IMR-90 (cell line): Measurements from ENCODE around the gene TRAPPC4. TPM values are rescaled to one million over a fixed set of nuclear protein-coding genes. Genes with fewer than 3 reads are reported as not detected.

Experiments
- ATAC-seq: fragments of 200-7000 bp; cut with Tn5 transposase; 2 replicates; pipeline ENCODE4 v1.9.1; 2020; ENCODE audit warnings: low read depth, mild to moderate bottlenecking, moderate library complexity
- BruUV-seq: library from RNA; stranded (reverse); fragments of 400-500 nt; replicated peaks from 2 replicates; lab custom pipeline; 2021; lab: Mats Ljungman, UMichigan
- CTCF ChIA-PET: fragments of 300-600 bp; formaldehyde crosslinking; extraction: SDS; loops from one replicate; lab custom pipeline; 2021; ENCODE audit warnings: antibody characterized with exemption; lab: Yijun Ruan, JAX
- POLR2A ChIA-PET: fragments of 300-600 bp; sonication (Branson Sonifier 250); formaldehyde crosslinking; loops from one replicate; lab custom pipeline; 2022; ENCODE audit warnings: antibody characterized with exemption; ENCODE audit not compliant: unreplicated experiment; lab: Charles Lee
- DNase-seq: peaks from one replicate; pipeline ENCODE4 v3.0.0; 2013
- H2AFZ ChIP-seq: replicated peaks from 2 replicates; pipeline ENCODE3; 2013; ENCODE audit warnings: low read length, mild to moderate bottlenecking; ENCODE audit not compliant: poor library complexity
- H2AK5ac ChIP-seq: 2 replicates; pipeline ENCODE4 v1.6.1; 2013; ENCODE audit warnings: low read depth, low read length, inconsistent platforms
- H2AK9ac ChIP-seq: replicated peaks from 2 replicates; pipeline ENCODE3; 2013; ENCODE audit warnings: mild to moderate bottlenecking, low read depth, low read length, moderate library complexity; ENCODE audit not compliant: poor library complexity
- H2BK120ac ChIP-seq: 2 replicates; pipeline ENCODE4 v1.6.1; 2013; ENCODE audit warnings: low read depth, low read length, inconsistent platforms
- H2BK15ac ChIP-seq: 3 replicates; pipeline ENCODE4 v1.6.1; 2013; ENCODE audit warnings: low read depth, low read length, inconsistent platforms
- H2BK20ac ChIP-seq: 2 replicates; pipeline ENCODE4 v1.6.1; 2013; ENCODE audit warnings: low read depth, mild to moderate bottlenecking, inconsistent platforms, low read length, moderate library complexity
- H2BK5ac ChIP-seq: 2 replicates; pipeline ENCODE4 v1.6.1; 2013; ENCODE audit warnings: mild to moderate bottlenecking, low read depth, low read length, inconsistent platforms; ENCODE audit not compliant: poor library complexity, severe bottlenecking
- H3K14ac ChIP-seq: replicated peaks from 2 replicates; pipeline ENCODE4 v1.6.1; 2013; ENCODE audit warnings: low read depth, low read length, inconsistent platforms
- H3K18ac ChIP-seq: 2 replicates; pipeline ENCODE4 v1.6.1; 2013; ENCODE audit warnings: low read depth, low read length, control low read depth
- H3K23ac ChIP-seq: 2 replicates; pipeline ENCODE4 v1.6.1; 2013; ENCODE audit warnings: low read depth, low read length, inconsistent platforms
- H3K27ac ChIP-seq: 2 replicates; pipeline ENCODE4 v1.5.1; 2013; ENCODE audit warnings: mild to moderate bottlenecking, control low read depth, low read length; ENCODE audit not compliant: insufficient read depth
- H3K27me3 ChIP-seq: 2 replicates; pipeline ENCODE4 v1.6.1; 2013; ENCODE audit warnings: low read length; ENCODE audit not compliant: control insufficient read depth, insufficient read depth
- H3K36me3 ChIP-seq: 2 replicates; pipeline ENCODE4 v1.6.1; 2013; ENCODE audit warnings: low read length, mixed read lengths; ENCODE audit not compliant: control insufficient read depth, insufficient read depth
- H3K4ac ChIP-seq: 2 replicates; pipeline ENCODE4 v1.6.1; 2013; ENCODE audit warnings: low read depth, low read length, inconsistent platforms
- H3K4me1 ChIP-seq: 2 replicates; pipeline ENCODE4 v1.6.1; 2013; ENCODE audit warnings: low read length, mixed read lengths; ENCODE audit not compliant: control insufficient read depth, insufficient read depth
- H3K4me2 ChIP-seq: 2 replicates; pipeline ENCODE4 v1.6.1; 2013; ENCODE audit warnings: low read depth, mild to moderate bottlenecking, control low read depth, low read length, moderate library complexity
- H3K4me3 ChIP-seq: 2 replicates; pipeline ENCODE4 v1.5.1; 2013; ENCODE audit warnings: low read depth, mild to moderate bottlenecking, control low read depth, low read length, moderate library complexity; ENCODE audit not compliant: insufficient read depth
- H3K56ac ChIP-seq: 2 replicates; pipeline ENCODE4 v1.6.1; 2013; ENCODE audit warnings: low read length, inconsistent platforms; ENCODE audit not compliant: insufficient read depth; ENCODE audit errors: extremely low read depth
- H3K79me1 ChIP-seq, 2 experiments: 2 replicates each; pipeline ENCODE4 v1.6.1; 2013; ENCODE audit warnings: low read length in 2 of 2, inconsistent platforms in 1 of 2, low read depth in 1 of 2
- H3K9ac ChIP-seq: 2 replicates; pipeline ENCODE4 v1.6.1; 2013; ENCODE audit warnings: low read depth, low read length, control low read depth
- H3K9me1 ChIP-seq: 2 replicates; pipeline ENCODE4 v1.6.1; 2013; ENCODE audit warnings: low read length, inconsistent platforms; ENCODE audit not compliant: insufficient read depth
- H3K9me3 ChIP-seq: 2 replicates; pipeline ENCODE4 v1.6.1; 2013; ENCODE audit warnings: low read length; ENCODE audit not compliant: control insufficient read depth, insufficient read depth
- H4K20me1 ChIP-seq: 2 replicates; pipeline ENCODE4 v1.6.1; 2013; ENCODE audit warnings: low read length, inconsistent platforms; ENCODE audit not compliant: insufficient read depth
- H4K5ac ChIP-seq: 2 replicates; pipeline ENCODE4 v1.6.1; 2013; ENCODE audit warnings: mild to moderate bottlenecking, low read depth, low read length, control low read depth
- H4K8ac ChIP-seq, 2 experiments: 2 replicates each; pipeline ENCODE4 v1.6.1; 2013; ENCODE audit warnings: low read depth in 2 of 2, low read length in 2 of 2, control low read depth in 1 of 2, inconsistent platforms in 1 of 2
- H4K91ac ChIP-seq: 2 replicates; pipeline ENCODE4 v1.6.1; 2013; ENCODE audit warnings: low read depth, low read length, inconsistent platforms; ENCODE audit not compliant: insufficient read depth
- BHLHE40 ChIP-seq: fragments of 150-350 bp; IDR thresholded peaks from 2 replicates; pipeline ENCODE4 v1.6.1; 2016; ENCODE audit warnings: mild to moderate bottlenecking, low read depth, low read length
- MAFK ChIP-seq: IDR thresholded peaks from 2 replicates; pipeline ENCODE4 v1.6.1; 2012; ENCODE audit warnings: low read depth, low read length, improper control_type of control experiment
- MXI1 ChIP-seq: IDR thresholded peaks from 2 replicates; pipeline ENCODE4 v1.6.1; 2012; ENCODE audit warnings: low read depth, mild to moderate bottlenecking, low read length, moderate library complexity, borderline replicate concordance
- POLR2A ChIP-seq: IDR thresholded peaks from 2 replicates; pipeline ENCODE4 v1.6.1; 2012; ENCODE audit warnings: mild to moderate bottlenecking, low read depth, low read length
- RCOR1 ChIP-seq: IDR thresholded peaks from 2 replicates; pipeline ENCODE4 v1.6.1; 2012; ENCODE audit warnings: mild to moderate bottlenecking, low read length, improper control_type of control experiment; ENCODE audit not compliant: insufficient replicate concordance
- RFX5 ChIP-seq: IDR thresholded peaks from 2 replicates; pipeline ENCODE4 v1.8.0; 2012; ENCODE audit warnings: low read depth, mild to moderate bottlenecking, low read length, moderate library complexity
- WGBS, 2 experiments: methylation state at CpG; one replicate each; pipeline versions ENCODE4 v1.1.5 to v1.1.7; 2013; ENCODE audit warnings: missing lambda C conversion rate in 2 of 2; ENCODE audit not compliant: insufficient read length in 1 of 2; ENCODE audit errors: extremely low coverage in 2 of 2; 5-methylcytosine and 5-hydroxymethylcytosine counted together
- dilution Hi-C: fragments of 300-500 bp; cut with HindIII; formaldehyde crosslinking; loops from one replicate; pipeline ENCODE4 v1.14.3; 2018; ENCODE audit warnings: low sequenced_read_pairs; ENCODE audit not compliant: unreplicated experiment
- in situ Hi-C: fragments of 300-500 bp; cut with MboI; formaldehyde crosslinking; loops from 3 replicates; pipeline ENCODE4 v1.14.3; 2019; ENCODE audit warnings: low sequenced_read_pairs, inconsistent platforms, mixed read lengths
- intact Hi-C: fragments of 100-400 bp; cut with micrococcal nuclease; formaldehyde crosslinking; loops from 2 replicates; pipeline ENCODE4 v1.10.0; 2022
- polyA plus RNA-seq, 3 experiments: library from polyadenylated mRNA; depleted of rRNA; stranded (reverse); fragments of >200 nt; gene quantifications; 2 replicates each; pipeline ENCODE4 v1.2.3, GENCODE V29; 2012; ENCODE audit warnings: low replicate concordance in 1 of 3
- total RNA-seq: library from RNA; depleted of rRNA; stranded (reverse); fragments of >200 nt; gene quantifications from 2 replicates; pipeline ENCODE4 v1.2.3, GENCODE V29; 2012
- TF ChIP-seq, protein P1 (sequence below): conservative IDR thresholded peaks from 2 replicates; pipeline ENCODE4 v1.5.1; 2012; ENCODE audit warnings: mild to moderate bottlenecking, low read depth, low read length, improper control_type of control experiment

The TRAPPC4 gene
- total and polyA plus RNA-seq, 2 of the 4 experiments (the other 2 are of a cell fraction) = 102 to 162 TPM

DNA sequence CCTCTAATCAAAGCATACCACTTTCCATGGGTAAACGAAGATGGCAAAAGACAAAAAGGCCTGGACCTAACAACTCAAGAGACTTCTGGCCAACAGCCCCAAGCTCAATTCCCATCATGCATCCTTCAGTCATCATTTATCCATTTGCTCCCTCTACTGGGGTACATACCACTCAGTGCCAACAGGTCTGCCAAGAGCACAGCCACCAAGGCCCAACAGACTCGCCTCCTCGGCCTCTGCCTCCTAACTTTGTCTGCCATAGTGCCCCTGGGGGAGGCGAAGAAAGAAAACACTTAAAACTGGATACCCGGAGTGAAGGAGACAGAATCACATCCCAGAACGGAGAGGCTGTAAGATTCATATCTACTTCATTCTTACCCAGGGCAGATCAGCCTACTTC, 37.3 kb downstream of the TRAPPC4 start:
- H3K27me3 ChIP-seq = no peaks in the 10 kb centered on the region
- H2AK9ac ChIP-seq = peak overlapping the region; percentile 97
- H2AFZ ChIP-seq = peak overlapping the region; percentile 16
- no peak overlapping the region for H2BK5ac ChIP-seq
- TF ChIP-seq, protein P1, sequence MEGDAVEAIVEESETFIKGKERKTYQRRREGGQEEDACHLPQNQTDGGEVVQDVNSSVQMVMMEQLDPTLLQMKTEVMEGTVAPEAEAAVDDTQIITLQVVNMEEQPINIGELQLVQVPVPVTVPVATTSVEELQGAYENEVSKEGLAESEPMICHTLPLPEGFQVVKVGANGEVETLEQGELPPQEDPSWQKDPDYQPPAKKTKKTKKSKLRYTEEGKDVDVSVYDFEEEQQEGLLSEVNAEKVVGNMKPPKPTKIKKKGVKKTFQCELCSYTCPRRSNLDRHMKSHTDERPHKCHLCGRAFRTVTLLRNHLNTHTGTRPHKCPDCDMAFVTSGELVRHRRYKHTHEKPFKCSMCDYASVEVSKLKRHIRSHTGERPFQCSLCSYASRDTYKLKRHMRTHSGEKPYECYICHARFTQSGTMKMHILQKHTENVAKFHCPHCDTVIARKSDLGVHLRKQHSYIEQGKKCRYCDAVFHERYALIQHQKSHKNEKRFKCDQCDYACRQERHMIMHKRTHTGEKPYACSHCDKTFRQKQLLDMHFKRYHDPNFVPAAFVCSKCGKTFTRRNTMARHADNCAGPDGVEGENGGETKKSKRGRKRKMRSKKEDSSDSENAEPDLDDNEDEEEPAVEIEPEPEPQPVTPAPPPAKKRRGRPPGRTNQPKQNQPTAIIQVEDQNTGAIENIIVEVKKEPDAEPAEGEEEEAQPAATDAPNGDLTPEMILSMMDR = peak; percentile 17; the same call in 1 of the 2 replicates
- no peak for TF ChIP-seq MXI1
- TF ChIP-seq MAFK = no peak
- TF ChIP-seq RCOR1 = no peak
- TF ChIP-seq POLR2A = no peak
- TF ChIP-seq RFX5 = no peak
- TF ChIP-seq BHLHE40 = no peak
- DNase-seq = peak; percentile 37
- H2BK15ac ChIP-seq = no peak overlapping the region
- no peak overlapping the region for H4K91ac ChIP-seq
- peaks cover 4% of the 10 kb centered on the region; the same call in 1 of the 2 replicates for H3K4me1 ChIP-seq
- peak overlapping the region; percentile 59 to 78; a peak in 2 of 4 replicates for H4K8ac ChIP-seq
- H4K20me1 ChIP-seq = 0 out of 2 replicates have a peak, but pooled peaks cover 5% of the 10 kb centered on the region
- H3K56ac ChIP-seq = no peak overlapping the region
- dilution Hi-C loops (no loop called here), intact Hi-C loops (no loop called here), in situ Hi-C loops (no loop called here)
- H3K4me3 ChIP-seq = peak overlapping the region; percentile 87
- peak overlapping the region; percentile 61 for H2AK5ac ChIP-seq
- peak overlapping the region; percentile 94 for H3K14ac ChIP-seq
- peak overlapping the region; percentile 52 for H3K23ac ChIP-seq
- POLR2A ChIA-PET = interaction anchor here (1.5 kb wide), 1 partner anchor 12 kb away, joined by 4 read pairs; the partner anchor contains the start of gene VPS11
- H3K9ac ChIP-seq = peak overlapping the region; percentile 64
- no peaks in the 10 kb centered on the region for H3K9me3 ChIP-seq
- WGBS, 2 experiments = no CpG with 5 or more reads among the region's 6 CpGs
- H3K18ac ChIP-seq = no peak overlapping the region
- H3K27ac ChIP-seq = peak overlapping the region; percentile 74
- peaks cover 17 to 51% of the 10 kb centered on the region in 2 experiments for H3K79me1 ChIP-seq
- no peak overlapping the region for H2BK120ac ChIP-seq
- H3K4ac ChIP-seq = peak overlapping the region; percentile 87; the same call in 1 of the 2 replicates
- BruUV-seq = no TSS peak
- peaks cover 9% of the 10 kb centered on the region for H3K9me1 ChIP-seq
- H2BK20ac ChIP-seq = no peak overlapping the region
- CTCF ChIA-PET = no interaction called here
- H3K36me3 ChIP-seq = peaks cover 42% of the 10 kb centered on the region
- peak overlapping the region; percentile 83 for H3K4me2 ChIP-seq
- ATAC-seq = no peak
- H4K5ac ChIP-seq = no peak overlapping the region
